Stimulated activated CD4-positive, alpha-beta T cell treated with anti-CD3 and anti-CD28 coated beads, Interleukin-4, amount 100 ng/mL, for 1 hour (primary cell): ENCODE data around the gene CEACAM4.
"Not testable (repeated sequence)": the region's sequence is repeated elsewhere in the genome, so short reads cannot be mapped to it uniquely, and the experiment has no call there.

Experiments
- DNase-seq: peaks from one replicate; pipeline ENCODE4 v3.0.0-alpha.2; 2020

The CEACAM4 gene

GRCh38 chr19:41582577-41583182 is 44.2 kb downstream of the CEACAM4 start:
- not testable (repeated sequence) for DNase-seq

GRCh38 chr19:41581068-41581467 is 45.8 kb downstream of the CEACAM4 start:
- not testable (repeated sequence) for DNase-seq

- no peak for DNase-seq
Measured at GRCh38 chr19:41578886-41579285, 48.0 kb downstream of the CEACAM4 start.

GRCh38 chr19:41577833-41578232 is 49.0 kb downstream of the CEACAM4 start:
- DNase-seq: no peak

GRCh38 chr19:41577144-41577830 is 49.6 kb downstream of the CEACAM4 start:
- no peak for DNase-seq

- DNase-seq: peak; percentile 47
Measured at GRCh38 chr19:41575998-41576397, 50.9 kb downstream of the CEACAM4 start, which contains the start of gene CEACAM21. Gene CEACAM21 (plus strand): TSS chr19:41576166. CDS start chr19:41576275, 109 bp downstream.

GRCh38 chr19:41570639-41571112 is 56.2 kb downstream of the CEACAM4 start:
- peak; percentile 87 for DNase-seq

GRCh38 chr19:41570179-41570578 is 56.7 kb downstream of the CEACAM4 start:
- DNase-seq: no peak

- DNase-seq: no peak
Measured at GRCh38 chr19:41569481-41570150, 57.3 kb downstream of the CEACAM4 start.
